ENCODE data around the gene KCNH8. TPM values are rescaled to one million over a fixed set of nuclear protein-coding genes. Genes with fewer than 3 reads are reported as not detected.

Gene KCNH8
- total RNA-seq, 2 donors from 2014 or later, result 0.46 to 3.4 TPM

DNA sequence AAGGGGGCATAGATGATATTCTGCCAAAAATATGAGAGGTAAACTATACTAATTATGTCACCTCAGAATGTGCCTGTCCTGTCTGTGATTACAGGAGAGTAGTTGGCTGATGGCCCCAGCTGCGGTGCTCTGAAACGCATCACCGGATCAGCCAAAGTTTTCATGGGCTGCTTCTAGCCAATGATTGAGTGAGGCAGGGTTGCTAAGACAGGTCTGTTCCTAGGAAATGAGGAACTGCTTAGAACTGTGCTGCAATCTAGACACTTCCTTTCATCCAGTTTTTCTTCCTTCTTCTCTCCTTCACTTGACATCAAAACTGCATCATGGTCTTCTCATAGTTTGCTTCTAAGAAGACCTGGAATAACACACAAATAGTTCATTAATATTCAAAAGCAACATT is 124.0 kb downstream of the KCNH8 start:
- intact Hi-C loops (cut with DNase I), result no loop called here
- H3K36me3 ChIP-seq, result no peaks in the 10 kb centered on the region
- WGBS, result 94% methylated on average over 3 of the region's 3 CpGs
- H3K4me3 ChIP-seq, result no peak overlapping the region
- H3K27me3 ChIP-seq (replicated peaks; ENCODE audit: insufficient read depth), result no peaks in the 10 kb centered on the region
- TF ChIP-seq POLR2AphosphoS5 (IDR thresholded peaks at IDR 0.05), result no peak
- TF ChIP-seq, protein P1, sequence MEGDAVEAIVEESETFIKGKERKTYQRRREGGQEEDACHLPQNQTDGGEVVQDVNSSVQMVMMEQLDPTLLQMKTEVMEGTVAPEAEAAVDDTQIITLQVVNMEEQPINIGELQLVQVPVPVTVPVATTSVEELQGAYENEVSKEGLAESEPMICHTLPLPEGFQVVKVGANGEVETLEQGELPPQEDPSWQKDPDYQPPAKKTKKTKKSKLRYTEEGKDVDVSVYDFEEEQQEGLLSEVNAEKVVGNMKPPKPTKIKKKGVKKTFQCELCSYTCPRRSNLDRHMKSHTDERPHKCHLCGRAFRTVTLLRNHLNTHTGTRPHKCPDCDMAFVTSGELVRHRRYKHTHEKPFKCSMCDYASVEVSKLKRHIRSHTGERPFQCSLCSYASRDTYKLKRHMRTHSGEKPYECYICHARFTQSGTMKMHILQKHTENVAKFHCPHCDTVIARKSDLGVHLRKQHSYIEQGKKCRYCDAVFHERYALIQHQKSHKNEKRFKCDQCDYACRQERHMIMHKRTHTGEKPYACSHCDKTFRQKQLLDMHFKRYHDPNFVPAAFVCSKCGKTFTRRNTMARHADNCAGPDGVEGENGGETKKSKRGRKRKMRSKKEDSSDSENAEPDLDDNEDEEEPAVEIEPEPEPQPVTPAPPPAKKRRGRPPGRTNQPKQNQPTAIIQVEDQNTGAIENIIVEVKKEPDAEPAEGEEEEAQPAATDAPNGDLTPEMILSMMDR (IDR thresholded peaks at IDR 0.05), result no peak
- no peak for TF ChIP-seq POLR2A (IDR thresholded peaks at IDR 0.05)
- no peak for DNase-seq (ENCODE audit: low spot score)
- H3K4me1 ChIP-seq (replicated peaks), result no peaks in the 10 kb centered on the region
- no peaks in the 10 kb centered on the region for H3K9me3 ChIP-seq
- H3K27ac ChIP-seq, result no peak overlapping the region

DNA sequence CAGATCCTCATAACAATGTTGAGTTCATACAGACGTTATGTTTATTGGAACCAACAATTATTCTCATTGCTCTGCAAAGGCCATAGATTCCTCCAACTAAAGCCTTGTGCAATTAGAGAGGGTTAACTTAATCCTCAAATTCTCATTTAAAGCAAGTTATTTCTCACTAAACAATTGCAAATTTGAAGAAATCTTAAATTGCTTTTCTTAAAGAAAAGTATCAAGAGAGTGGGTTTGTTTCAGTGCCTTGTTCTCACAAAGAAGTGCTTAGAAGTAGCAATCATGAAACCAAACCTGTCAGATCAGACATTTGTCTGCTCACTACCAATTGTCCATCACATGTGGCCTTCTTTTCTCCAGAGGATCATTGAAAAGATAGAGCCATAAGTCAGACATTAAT is 124.8 kb downstream of the KCNH8 start:
- TF ChIP-seq, protein P1 (IDR thresholded peaks at IDR 0.05), result no peak
- TF ChIP-seq POLR2AphosphoS5 (IDR thresholded peaks at IDR 0.05) (no peak), POLR2A (IDR thresholded peaks at IDR 0.05) (no peak)
- Histone ChIP-seq H3K36me3 (no peaks in the 10 kb centered on the region), H3K9me3 (no peaks in the 10 kb centered on the region), H3K27ac (no peak overlapping the region), H3K27me3 (replicated peaks; ENCODE audit: insufficient read depth) (no peaks in the 10 kb centered on the region), H3K4me1 (replicated peaks) (no peaks in the 10 kb centered on the region), H3K4me3 (no peak overlapping the region)
- intact Hi-C loops (cut with DNase I), result no loop called here
- DNase-seq (ENCODE audit: low spot score), result no peak
- 42% methylated on average over 1 of the region's 1 CpG for WGBS

DNA sequence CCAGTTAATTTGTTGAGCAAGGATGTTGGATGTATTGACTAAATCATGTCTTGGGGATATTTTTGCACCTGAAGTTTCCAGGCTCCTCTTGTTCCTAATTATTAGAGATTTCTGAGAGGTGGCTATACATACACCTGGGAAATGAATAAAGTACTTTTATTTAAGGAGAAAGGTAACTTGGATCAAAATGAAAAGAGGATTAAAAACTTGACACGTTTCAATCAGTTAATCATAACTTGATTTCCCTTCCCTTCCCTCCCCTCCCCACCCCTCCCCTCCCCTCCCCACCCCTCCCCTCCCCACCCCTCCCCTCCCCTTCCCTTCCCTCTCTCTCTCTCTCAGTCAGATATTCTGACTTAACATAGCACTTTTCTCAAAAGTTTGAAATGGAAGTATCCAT is 126.3 kb downstream of the KCNH8 start:
- no peak overlapping the region for H3K4me3 ChIP-seq
- intact Hi-C loops (cut with DNase I), result no loop called here
- no peak overlapping the region for H3K27ac ChIP-seq
- TF ChIP-seq, protein P1 (IDR thresholded peaks at IDR 0.05), result no peak
- no peak for TF ChIP-seq POLR2A (IDR thresholded peaks at IDR 0.05)
- TF ChIP-seq POLR2AphosphoS5 (IDR thresholded peaks at IDR 0.05), result no peak
- WGBS, result 57% methylated on average over 1 of the region's 1 CpG
- no peak for DNase-seq (ENCODE audit: low spot score)
- no peaks in the 10 kb centered on the region for H3K36me3 ChIP-seq
- no peaks in the 10 kb centered on the region for H3K9me3 ChIP-seq
- no peaks in the 10 kb centered on the region for H3K27me3 ChIP-seq (replicated peaks; ENCODE audit: insufficient read depth)
- no peaks in the 10 kb centered on the region for H3K4me1 ChIP-seq (replicated peaks)

DNA sequence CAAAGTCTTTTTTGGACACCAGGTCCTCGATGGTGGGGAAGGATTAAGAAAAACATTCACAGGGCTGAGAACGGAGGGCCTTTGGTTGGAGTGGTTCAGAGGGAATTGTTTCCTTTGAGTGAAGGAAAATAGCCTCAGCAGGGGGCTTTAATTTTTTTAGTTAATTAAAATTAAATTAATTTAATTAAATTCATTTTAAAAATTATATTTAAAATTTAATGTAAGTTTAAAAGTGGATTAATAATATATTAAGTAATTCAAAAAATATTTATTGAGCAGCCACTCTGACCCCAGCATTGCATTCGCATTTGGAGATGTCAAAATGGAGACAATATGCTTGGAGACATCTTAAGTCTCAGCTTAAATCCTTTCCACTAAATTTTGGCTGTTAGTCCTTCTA is 136.7 kb downstream of the KCNH8 start:
- H3K36me3 ChIP-seq, result no peaks in the 10 kb centered on the region
- no peak for TF ChIP-seq POLR2A (IDR thresholded peaks at IDR 0.05)
- TF ChIP-seq, protein P1 (IDR thresholded peaks at IDR 0.05), result no peak
- TF ChIP-seq POLR2AphosphoS5 (IDR thresholded peaks at IDR 0.05), result no peak
- no peaks in the 10 kb centered on the region for H3K4me1 ChIP-seq (replicated peaks)
- DNase-seq (ENCODE audit: low spot score), result no peak
- H3K27me3 ChIP-seq (replicated peaks; ENCODE audit: insufficient read depth), result no peaks in the 10 kb centered on the region
- 91% methylated on average over 3 of the region's 3 CpGs for WGBS
- H3K4me3 ChIP-seq, result no peak overlapping the region
- intact Hi-C loops (cut with DNase I), result no loop called here
- H3K27ac ChIP-seq, result no peak overlapping the region
- H3K9me3 ChIP-seq, result no peaks in the 10 kb centered on the region

DNA sequence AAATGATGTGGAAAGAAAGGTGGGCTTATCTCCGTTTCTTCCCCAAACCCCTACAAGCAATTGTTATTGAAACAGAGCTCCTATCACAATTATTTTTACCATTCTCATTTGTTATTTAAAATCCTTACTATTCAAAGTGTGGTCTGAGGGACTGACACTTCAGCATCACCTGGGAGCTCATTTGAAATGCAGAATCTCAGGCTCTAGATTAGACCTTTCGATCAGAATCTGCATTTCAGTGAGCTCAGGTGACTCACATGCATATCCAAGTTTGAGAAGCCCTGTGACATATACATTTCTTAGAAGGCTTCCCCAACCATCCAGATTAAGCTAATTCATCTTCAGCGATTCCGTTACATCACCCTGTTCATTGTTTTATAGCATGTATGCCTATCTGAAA is 145.0 kb downstream of the KCNH8 start:
- Histone ChIP-seq H3K4me1 (replicated peaks) (no peaks in the 10 kb centered on the region), H3K4me3 (no peak overlapping the region), H3K36me3 (no peaks in the 10 kb centered on the region), H3K27me3 (replicated peaks; ENCODE audit: insufficient read depth) (no peaks in the 10 kb centered on the region), H3K27ac (no peak overlapping the region), H3K9me3 (no peaks in the 10 kb centered on the region)
- WGBS, result 81% methylated on average over 4 of the region's 4 CpGs
- DNase-seq (ENCODE audit: low spot score), result no peak
- intact Hi-C loops (cut with DNase I), result no loop called here
- TF ChIP-seq POLR2A (IDR thresholded peaks at IDR 0.05), result no peak
- TF ChIP-seq, protein P1 (IDR thresholded peaks at IDR 0.05), result no peak
- TF ChIP-seq POLR2AphosphoS5 (IDR thresholded peaks at IDR 0.05), result no peak

Measured in prostate gland (tissue), 2 donors.